ENCODE results near the gene NFATC2. TPM values are rescaled to one million over a fixed set of nuclear protein-coding genes. Genes with fewer than 3 reads are reported as not detected.

NFATC2 gene
- total and polyA plus RNA-seq, 2 of the 8 experiments (the other 6 are each of a cell fraction or from before 2014, with no cell fraction given), result 0.27 to 0.91 TPM

- H3K79me2 ChIP-seq (ENCODE audit: control insufficient read depth in 1 of 2, insufficient read depth in 2 of 2, low read length in 2 of 2), result no peaks in the 10 kb centered on the region
- no peak overlapping the region for H3K23ac ChIP-seq (ENCODE audit: insufficient read length)
- no peak overlapping the region for H3K4me2 ChIP-seq (ENCODE audit: insufficient read depth in 1 of 2, low read depth in 2 of 2, low read length in 2 of 2)
- TF ChIP-seq CBX5 (IDR thresholded peaks at IDR 0.05; ENCODE audit: low read depth, low read length) (no peak), CTCF (IDR thresholded peaks at IDR 0.05; ENCODE audit: control extremely low read depth in 1 of 3, insufficient read depth in 1 of 3, low read depth in 1 of 3, low read length in 3 of 3) (no peak), USF2 (IDR thresholded peaks at IDR 0.05; ENCODE audit: low read length) (no peak), TCF12 (IDR thresholded peaks at IDR 0.05; ENCODE audit: low read depth, low read length) (no peak), SP4 (IDR thresholded peaks at IDR 0.05; ENCODE audit: low read length) (no peak), POLR2AphosphoS5 (IDR thresholded peaks at IDR 0.05; ENCODE audit: low read depth, low read length) (no peak), EP300 (IDR thresholded peaks at IDR 0.05; ENCODE audit: borderline replicate concordance in 1 of 2, low read depth in 2 of 2, low read length in 2 of 2) (no peak)
- H3K9me3 ChIP-seq (ENCODE audit: insufficient read depth in 2 of 2, low read depth in 1 of 2, low read length in 1 of 2), result no peaks in the 10 kb centered on the region
- H2AFZ ChIP-seq (ENCODE audit: low read length), result no peak overlapping the region
- no peak for DNase-seq (ENCODE audit: low read depth in 1 of 2, low spot score in 2 of 2)
- H2BK12ac ChIP-seq (ENCODE audit: low read depth, low read length), result no peak overlapping the region
- H2BK15ac ChIP-seq (ENCODE audit: low read length), result no peak overlapping the region
- no peak for FAIRE-seq
- POLR2A ChIA-PET (ENCODE audit: partially characterized antibody), result interaction anchor here (1.4 kb wide), 1 partner anchor 9 kb away, joined by 4 read pairs; no protein-coding TSS in a partner anchor
- CTCF ChIA-PET (ENCODE audit: partially characterized antibody), result interaction anchor here (1.0 to 3.0 kb wide), 4 partner anchors 45 to 562 kb away, joined by 3 to 12 read pairs (median 6); no protein-coding TSS in a partner anchor
- H4K20me1 ChIP-seq (replicated peaks in 1 of 2; ENCODE audit: control insufficient read depth in 1 of 2, insufficient read depth in 2 of 2, low read length in 2 of 2), result no peaks in the 10 kb centered on the region
- no peak overlapping the region for H2BK20ac ChIP-seq (ENCODE audit: low read length)
- no peak overlapping the region for H3K4ac ChIP-seq (replicated peaks; ENCODE audit: insufficient read length, low read depth, low read length)
- H4K91ac ChIP-seq (replicated peaks; ENCODE audit: insufficient read length, low read length), result no peak overlapping the region
- H3K27ac ChIP-seq (ENCODE audit: low read depth, low read length), result no peak overlapping the region
- H3K4me3 ChIP-seq (ENCODE audit: extremely low read depth in 1 of 4, insufficient read depth in 2 of 4, low read depth in 3 of 4, low read length in 4 of 4), result no peak overlapping the region
- no peak overlapping the region for H2BK120ac ChIP-seq (replicated peaks; ENCODE audit: low read depth, low read length)
- no peak overlapping the region for H4K5ac ChIP-seq (ENCODE audit: insufficient read length, low read depth, low read length)
- H3K56ac ChIP-seq (replicated peaks; ENCODE audit: insufficient read length, low read depth, low read length), result no peak overlapping the region
- no peak overlapping the region for H3K18ac ChIP-seq (ENCODE audit: extremely low read depth, low read length)
- H3K27me3 ChIP-seq (replicated peaks in 1 of 4; ENCODE audit: control insufficient read depth in 3 of 4, extremely low read depth in 1 of 4, insufficient read depth in 3 of 4, low read length in 3 of 4), result peaks cover 0 to 15% (median 12%) of the 10 kb centered on the region in 4 experiments; a peak in 6 of 7 replicates
- H3K9ac ChIP-seq (replicated peaks in 1 of 4; ENCODE audit: extremely low read depth in 1 of 4, low read depth in 3 of 4, low read length in 3 of 4), result no peak overlapping the region
- H4K8ac ChIP-seq (ENCODE audit: extremely low read depth, insufficient read depth, low read length), result no peak overlapping the region
- no peak overlapping the region for H2AK5ac ChIP-seq (ENCODE audit: low read depth, low read length)
- no peaks in the 10 kb centered on the region for H3K79me1 ChIP-seq (ENCODE audit: low read depth, low read length)
- H3K4me1 ChIP-seq (replicated peaks in 1 of 4; ENCODE audit: control insufficient read depth in 3 of 4, insufficient read depth in 4 of 4, low read length in 3 of 4), result no peaks in the 10 kb centered on the region
- no peak overlapping the region for H3K14ac ChIP-seq (ENCODE audit: insufficient read length)
- WGBS, 2 experiments (ENCODE audit: extremely low coverage in 1 of 2, insufficient coverage in 1 of 2, insufficient read length in 1 of 2, insufficient replicate concordance in 2 of 2, low coverage in 1 of 2, low lambda C conversion rate in 2 of 2, missing lambda C conversion rate in 1 of 2), result 96% methylated on average over 4 of the region's 4 CpGs; no CpG with 5 or more reads in 1 of the 2 experiments
- H3K23me2 ChIP-seq (ENCODE audit: low read depth, low read length), result peaks cover 6% of the 10 kb centered on the region; the same call in 1 of the 2 replicates
- no peak overlapping the region for H2BK5ac ChIP-seq (ENCODE audit: low read depth, low read length)
- H3K36me3 ChIP-seq (ENCODE audit: control insufficient read depth in 2 of 4, insufficient read depth in 4 of 4, low read length in 3 of 4), result no peaks in the 10 kb centered on the region
These were observed 7.0 kb upstream of the NFATC2 start for GRCh38 chr20:51549474-51549873.
